Astrocyte (in vitro differentiated cells and primary cell): Measurements from ENCODE around the gene KLF7. TPM values are rescaled to one million over a fixed set of nuclear protein-coding genes. Genes with fewer than 3 reads are reported as not detected.

Source experiments
- DNase-seq: peaks from one replicate; pipeline ENCODE4 v3.0.0-alpha.2; 2010; ENCODE audit warnings: low read depth
- FAIRE-seq: peaks from 2 replicates; lab custom pipeline; 2011; peaks lifted over from hg19 to GRCh38; lab: Jason Lieb, UNC
- H2AFZ ChIP-seq: 2 replicates; pipeline ENCODE4 v1.6.0; 2012; ENCODE audit warnings: low read depth, low read length, inconsistent platforms
- H3K27ac ChIP-seq: 2 replicates; pipeline ENCODE4 v1.5.1; 2011; ENCODE audit warnings: low read depth, low read length, inconsistent platforms
- H3K27me3 ChIP-seq: 2 replicates; pipeline ENCODE4 v1.6.0; 2011; ENCODE audit warnings: low read length, inconsistent platforms; ENCODE audit not compliant: insufficient read depth
- H3K36me3 ChIP-seq: 2 replicates; pipeline ENCODE4 v1.5.1; 2011; ENCODE audit warnings: low read length, inconsistent platforms; ENCODE audit not compliant: insufficient read depth
- H3K4me1 ChIP-seq: 2 replicates; pipeline ENCODE4 v1.5.1; 2011; ENCODE audit warnings: low read length, inconsistent platforms; ENCODE audit not compliant: insufficient read depth
- H3K4me2 ChIP-seq: 2 replicates; pipeline ENCODE4 v1.6.0; 2012; ENCODE audit warnings: low read length, inconsistent platforms
- H3K4me3 ChIP-seq: 2 replicates; pipeline ENCODE4 v1.5.1; 2011; ENCODE audit warnings: low read depth, mild to moderate bottlenecking, low read length, inconsistent platforms; ENCODE audit not compliant: insufficient read depth
- H3K79me2 ChIP-seq: 2 replicates; pipeline ENCODE4 v1.6.0; 2012; ENCODE audit warnings: mild to moderate bottlenecking, low read length, inconsistent platforms; ENCODE audit not compliant: insufficient read depth
- H3K9ac ChIP-seq: 2 replicates; pipeline ENCODE4 v1.6.0; 2012; ENCODE audit warnings: mild to moderate bottlenecking, low read length, inconsistent platforms
- H3K9me3 ChIP-seq: 2 replicates; pipeline ENCODE4 v1.5.1; 2012; ENCODE audit warnings: low read depth, mild to moderate bottlenecking, low read length, inconsistent platforms; ENCODE audit not compliant: insufficient read depth
- H4K20me1 ChIP-seq: 2 replicates; pipeline ENCODE4 v1.6.0; 2012; ENCODE audit warnings: low read length, inconsistent platforms; ENCODE audit not compliant: insufficient read depth
- H3K27ac Mint-ChIP-seq: one replicate; pipeline ENCODE4 v1.8.0; 2021; ENCODE audit warnings: mild to moderate bottlenecking, mixed read lengths; ENCODE audit not compliant: unreplicated experiment
- H3K27me3 Mint-ChIP-seq: one replicate; pipeline ENCODE4 v1.8.0; 2021; ENCODE audit warnings: low read depth, mixed read lengths; ENCODE audit not compliant: unreplicated experiment
- H3K36me3 Mint-ChIP-seq: one replicate; pipeline ENCODE4 v1.8.0; 2021; ENCODE audit warnings: low read depth, mixed read lengths; ENCODE audit not compliant: unreplicated experiment
- H3K4me1 Mint-ChIP-seq: one replicate; pipeline ENCODE4 v1.8.0; 2021; ENCODE audit warnings: low read depth, mixed read lengths; ENCODE audit not compliant: unreplicated experiment
- H3K4me3 Mint-ChIP-seq: one replicate; pipeline ENCODE4 v1.8.0; 2021; ENCODE audit warnings: mild to moderate bottlenecking, moderate library complexity, mixed read lengths; ENCODE audit not compliant: unreplicated experiment
- H3K9me3 Mint-ChIP-seq: one replicate; pipeline ENCODE4 v1.8.0; 2021; ENCODE audit warnings: mild to moderate bottlenecking, mixed read lengths; ENCODE audit not compliant: unreplicated experiment
- CTCF ChIP-seq: IDR thresholded peaks from 2 replicates; pipeline ENCODE4 v1.5.1; 2011; ENCODE audit warnings: low read depth, mild to moderate bottlenecking, inconsistent platforms, low read length, moderate library complexity; ENCODE audit not compliant: insufficient read depth
- EZH2 ChIP-seq: IDR thresholded peaks from 2 replicates; pipeline ENCODE4 v1.6.1; 2012; ENCODE audit warnings: mild to moderate bottlenecking, low read length, inconsistent platforms; ENCODE audit not compliant: insufficient read depth
- total RNA-seq: library from RNA; stranded (reverse); gene quantifications from 2 replicates; pipeline ENCODE4 v1.2.1, GENCODE V29; 2021

KLF7 gene
- total RNA-seq, 1 donor from 2014 or later, result 81.2 TPM

- H3K36me3 Mint-ChIP-seq, result peaks cover 8% of the 10 kb centered on the region
- H3K9me3 Mint-ChIP-seq, result no peaks in the 10 kb centered on the region
- Histone ChIP-seq H3K4me3 (no peak overlapping the region), H4K20me1 (peaks cover 99% of the 10 kb centered on the region), H3K36me3 (peaks cover 9% of the 10 kb centered on the region), H3K27ac (no peak overlapping the region), H3K9me3 (no peaks in the 10 kb centered on the region), H3K9ac (peak overlapping the region; percentile 14), H2AFZ (no peak overlapping the region), H3K27me3 (no peaks in the 10 kb centered on the region), H3K79me2 (peaks cover 100% of the 10 kb centered on the region), H3K4me1 (peaks cover 69% of the 10 kb centered on the region), H3K4me2 (peak overlapping the region; percentile 45)
- H3K4me1 Mint-ChIP-seq, result peaks cover 89% of the 10 kb centered on the region
- TF ChIP-seq CTCF, result no peak
- TF ChIP-seq EZH2, result no peak
- no peaks in the 10 kb centered on the region for H3K27me3 Mint-ChIP-seq
- H3K4me3 Mint-ChIP-seq, result peak overlapping the region; percentile 68
- FAIRE-seq (no peak), DNase-seq (no peak)
- peak overlapping the region; percentile 48 for H3K27ac Mint-ChIP-seq
Observed at GRCh38 chr2:207153266-207153975, 12.3 kb downstream of the KLF7 start.

- no peak overlapping the region for H3K27ac Mint-ChIP-seq
- no peaks in the 10 kb centered on the region for H3K9me3 ChIP-seq
- no peaks in the 10 kb centered on the region for H3K9me3 Mint-ChIP-seq
- peaks cover 98% of the 10 kb centered on the region for H4K20me1 ChIP-seq
- H3K79me2 ChIP-seq, result peaks cover 100% of the 10 kb centered on the region
- FAIRE-seq (no peak), DNase-seq (no peak)
- H3K4me3 ChIP-seq, result no peak overlapping the region
- no peak overlapping the region for H2AFZ ChIP-seq
- H3K4me1 Mint-ChIP-seq, result peaks cover 84% of the 10 kb centered on the region
- peaks cover 61% of the 10 kb centered on the region for H3K4me1 ChIP-seq
- peaks cover 11% of the 10 kb centered on the region for H3K36me3 ChIP-seq
- H3K4me3 Mint-ChIP-seq, result peak overlapping the region; percentile 18
- no peak overlapping the region for H3K9ac ChIP-seq
- H3K27me3 ChIP-seq, result no peaks in the 10 kb centered on the region
- H3K36me3 Mint-ChIP-seq, result peaks cover 13% of the 10 kb centered on the region
- H3K27ac ChIP-seq, result no peak overlapping the region
- TF ChIP-seq EZH2 (no peak), CTCF (no peak)
- H3K27me3 Mint-ChIP-seq, result no peaks in the 10 kb centered on the region
- peak overlapping the region; percentile 40 for H3K4me2 ChIP-seq
Observed at GRCh38 chr2:207151048-207151447, 14.7 kb downstream of the KLF7 start.

GRCh38 chr2:207150284-207150683 lies 15.5 kb downstream of the KLF7 start:
- peaks cover 81% of the 10 kb centered on the region for H3K4me1 Mint-ChIP-seq
- peaks cover 98% of the 10 kb centered on the region for H4K20me1 ChIP-seq

More at GRCh38 chr2:207150284-207150683, 15.5 kb downstream of the KLF7 start:
- H3K79me2 ChIP-seq, result peaks cover 100% of the 10 kb centered on the region
- H3K4me2 ChIP-seq, result peak overlapping the region; percentile 37
- H2AFZ ChIP-seq, result no peak overlapping the region
- no peaks in the 10 kb centered on the region for H3K9me3 Mint-ChIP-seq
- H3K4me3 ChIP-seq, result no peak overlapping the region
- FAIRE-seq (no peak), DNase-seq (no peak)
- no peak overlapping the region for H3K9ac ChIP-seq
- no peaks in the 10 kb centered on the region for H3K27me3 ChIP-seq
- H3K27ac ChIP-seq, result no peak overlapping the region
- TF ChIP-seq EZH2 (no peak), CTCF (no peak)
- H3K4me1 ChIP-seq, result peaks cover 56% of the 10 kb centered on the region
- H3K36me3 Mint-ChIP-seq, result peaks cover 17% of the 10 kb centered on the region
- H3K36me3 ChIP-seq, result peaks cover 16% of the 10 kb centered on the region
- no peak overlapping the region for H3K27ac Mint-ChIP-seq
- no peaks in the 10 kb centered on the region for H3K27me3 Mint-ChIP-seq
- H3K9me3 ChIP-seq, result no peaks in the 10 kb centered on the region
- peak overlapping the region; percentile 5 for H3K4me3 Mint-ChIP-seq
